HepG2 (cell line): ENCODE measurements around the gene ASXL3. TPM values are rescaled to one million over a fixed set of nuclear protein-coding genes. Genes with fewer than 3 reads are reported as not detected.

ENCODE experiments used
- ATAC-seq: fragments of 200-7000 bp; cut with Tn5 transposase; 3 replicates; pipeline ENCODE4 v1.9.1; 2020; ENCODE audit warnings: mild to moderate bottlenecking, moderate library complexity
- BruUV-seq: library from RNA; stranded (reverse); fragments of 400-500 nt; replicated peaks from 2 replicates; lab custom pipeline; 2021; lab: Mats Ljungman, UMichigan
- CTCF ChIA-PET: fragments of 300-600 bp; formaldehyde crosslinking; extraction: SDS; loops from one replicate; lab custom pipeline; 2021; ENCODE audit warnings: low total read pairs, inconsistent platforms, low intra/inter-chr PET ratio; lab: Yijun Ruan, JAX
- POLR2A ChIA-PET: fragments of 350-600 bp; sonication (Branson Sonifier 250); formaldehyde crosslinking; loops from one replicate; lab custom pipeline; 2020; ENCODE audit warnings: antibody characterized with exemption, inconsistent platforms; lab: Yijun Ruan, JAX
- DNase-seq: peaks from one replicate; pipeline ENCODE4 v3.0.0-alpha.2; 2015; ENCODE audit warnings: low spot score
- FAIRE-seq: peaks from 3 replicates; lab custom pipeline; 2011; peaks lifted over from hg19 to GRCh38; lab: Jason Lieb, UNC
- H2AFZ ChIP-seq: one replicate; pipeline ENCODE4 v1.6.1; 2011; ENCODE audit warnings: low read length, inconsistent platforms
- H3K27ac ChIP-seq: fragments of 300-600 bp; 3 replicates; pipeline ENCODE4 v1.8.0; 2011; ENCODE audit warnings: mixed run types, mild to moderate bottlenecking, mixed read lengths, low read length, inconsistent platforms; ENCODE audit not compliant: insufficient read depth; ENCODE audit errors: extremely low read length
- H3K27me3 ChIP-seq, 2 experiments: fragments of 200-600 bp in 1 of 2; 2 replicates in 1 of 2; 3 replicates in 1 of 2; pipeline versions ENCODE4 v1.6.0 to v1.8.0; 2011; ENCODE audit warnings: low read length in 2 of 2, mild to moderate bottlenecking in 2 of 2, moderate library complexity in 2 of 2, inconsistent platforms in 1 of 2; ENCODE audit not compliant: insufficient read depth in 2 of 2, control insufficient read depth in 1 of 2
- H3K36me3 ChIP-seq, 2 experiments: fragments of 200-600 bp in 1 of 2; replicated peaks in 1 of 2; 2 replicates in 1 of 2; 3 replicates in 1 of 2; pipeline versions ENCODE4 v1.5.1 to v1.8.0; 2011; ENCODE audit warnings: low read length in 2 of 2, inconsistent platforms in 1 of 2; ENCODE audit not compliant: insufficient read depth in 2 of 2, control insufficient read depth in 1 of 2
- H3K4me1 ChIP-seq: 2 replicates; pipeline ENCODE4 v1.5.1; 2012; ENCODE audit warnings: low read length, inconsistent platforms; ENCODE audit not compliant: insufficient read depth
- H3K4me2 ChIP-seq: 2 replicates; pipeline ENCODE4 v1.6.0; 2011; ENCODE audit warnings: low read depth, low read length, inconsistent platforms
- H3K4me3 ChIP-seq, 3 experiments: fragments of 200-600 bp in 1 of 3; sonication (generic), shearing (Covaris generic) in 1 of 3; replicated peaks in 1 of 3; 2 replicates each; pipeline ENCODE4 v1.5.1; 2011 to 2016; ENCODE audit warnings: low read length in 3 of 3, inconsistent platforms in 2 of 3, low read depth in 2 of 3, mild to moderate bottlenecking in 2 of 3, control low read depth in 1 of 3, mixed read lengths in 1 of 3; ENCODE audit not compliant: insufficient read depth in 1 of 3
- H3K79me2 ChIP-seq: one replicate; pipeline ENCODE4 v1.6.1; 2011; ENCODE audit warnings: low read length, inconsistent platforms; ENCODE audit not compliant: insufficient read depth
- H3K9ac ChIP-seq: 2 replicates; pipeline ENCODE4 v1.6.0; 2011; ENCODE audit warnings: mild to moderate bottlenecking, low read depth, low read length, inconsistent platforms; ENCODE audit not compliant: insufficient read depth
- H3K9me3 ChIP-seq: 2 replicates; pipeline ENCODE4 v1.5.1; 2012; ENCODE audit warnings: mild to moderate bottlenecking, low read length
- H4K20me1 ChIP-seq: 2 replicates; pipeline ENCODE4 v1.6.0; 2011; ENCODE audit warnings: inconsistent platforms, mild to moderate bottlenecking, low read length, moderate library complexity; ENCODE audit not compliant: insufficient read depth
- ARNT ChIP-seq: fragments of 450-650 bp; IDR thresholded peaks from 2 replicates; pipeline ENCODE4 v1.6.1; 2017
- ATF2 ChIP-seq: sonication (generic); formaldehyde crosslinking; IDR thresholded peaks from 2 replicates; pipeline ENCODE4 v1.4.0; 2020; ENCODE audit warnings: missing genetic modification reagents
- NR2F6 ChIP-seq, 2 experiments: IDR thresholded peaks; 2 replicates each; pipeline ENCODE4 v1.6.1; 2016; ENCODE audit warnings: antibody characterized with exemption in 1 of 2, mild to moderate bottlenecking in 1 of 2
- TCF12 ChIP-seq, 2 experiments: fragments of 450-650 bp in 1 of 2; sonication (generic) in 1 of 2; formaldehyde crosslinking in 1 of 2; IDR thresholded peaks; 2 replicates each; pipeline versions ENCODE4 v1.6.1 to v1.8.0; 2017 to 2022; ENCODE audit warnings: antibody characterized with exemption in 1 of 2, mild to moderate bottlenecking in 1 of 2, missing genetic modification reagents in 1 of 2, moderate library complexity in 1 of 2
- TEF ChIP-seq: sonication (generic); formaldehyde crosslinking; IDR thresholded peaks from 2 replicates; pipeline ENCODE4 v1.5.0; 2020; ENCODE audit warnings: missing genetic modification reagents
- YY1 ChIP-seq: IDR thresholded peaks from 2 replicates; pipeline ENCODE4 v1.6.1; 2011; ENCODE audit warnings: low read length, low read depth, moderate library complexity, mild to moderate bottlenecking; ENCODE audit not compliant: insufficient read depth, insufficient replicate concordance
- ZFYVE20 ChIP-seq: sonication (generic); formaldehyde crosslinking; IDR thresholded peaks from 2 replicates; pipeline ENCODE4 v1.8.0; 2023; ENCODE audit warnings: low read depth, mild to moderate bottlenecking, moderate library complexity, missing genetic modification reagents, borderline replicate concordance
- ZNF230 ChIP-seq: sonication (generic); formaldehyde crosslinking; IDR thresholded peaks from 2 replicates; pipeline ENCODE4 v1.4.0; 2020; ENCODE audit warnings: mild to moderate bottlenecking, missing genetic modification reagents
- ZNF577 ChIP-seq: sonication (generic); formaldehyde crosslinking; IDR thresholded peaks from 2 replicates; pipeline ENCODE4 v1.4.0; 2020; ENCODE audit warnings: mild to moderate bottlenecking, low read depth, missing genetic modification reagents, borderline replicate concordance
- ZNF737 ChIP-seq: sonication (generic); formaldehyde crosslinking; IDR thresholded peaks from 2 replicates; pipeline ENCODE4 v1.5.0; 2020; ENCODE audit warnings: missing genetic modification reagents, mild to moderate bottlenecking, borderline replicate concordance
- WGBS: methylation state at CpG from one replicate; pipeline ENCODE4 v1.1.6; 2017; ENCODE audit warnings: low lambda C conversion rate; 5-methylcytosine and 5-hydroxymethylcytosine counted together
- in situ Hi-C: cut with HindIII; loops from 2 replicates; pipeline ENCODE4 v1.10.0; 2017; ENCODE audit warnings: low pct_unique_long_range_greater_than_20kb; ENCODE audit not compliant: extremely low pct_ligation_motif_present
- intact Hi-C: fragments of 100-400 bp; cut with micrococcal nuclease; formaldehyde crosslinking; loops from one replicate; pipeline ENCODE4 v1.10.0; 2022; ENCODE audit not compliant: unreplicated experiment
- polyA plus RNA-seq, 8 experiments: library from polyadenylated mRNA; depleted of rRNA in 3 of 8; stranded (reverse) in 7 of 8; unstranded in 1 of 8; fragments of >200 nt; fragmentation: Illumina TruSeq in 4 of 8; extraction: Trizol in 4 of 8; gene quantifications; 2 replicates each; pipeline versions ENCODE4 v1.2.1 to v1.2.3, GENCODE V29; 2011 to 2016; ENCODE audit warnings: low read depth in 4 of 8, missing spikeins in 1 of 8, mixed read lengths in 1 of 8; ENCODE audit not compliant: insufficient read depth in 1 of 8
- total RNA-seq, 5 experiments: library from RNA; depleted of rRNA; stranded (reverse); fragments of >200 nt; fragmentation: Illumina TruSeq; extraction: Trizol; gene quantifications; 2 replicates each; pipeline ENCODE4 v1.2.3, GENCODE V29; 2016; ENCODE audit warnings: low read depth in 1 of 5
- TF ChIP-seq, protein P1 (sequence below), 2 experiments: sonication (generic) in 1 of 2; formaldehyde crosslinking in 1 of 2; IDR thresholded peaks; 2 replicates each; pipeline versions ENCODE4 v1.4.0 to v1.6.1; 2016 to 2020; ENCODE audit warnings: borderline replicate concordance in 1 of 2, low read depth in 1 of 2, mild to moderate bottlenecking in 1 of 2, missing genetic modification reagents in 1 of 2
- TF ChIP-seq, protein P2 (sequence below): IDR thresholded peaks from 2 replicates; pipeline ENCODE4 v1.6.1; 2012; ENCODE audit warnings: inconsistent platforms

The ASXL3 gene
- total and polyA plus RNA-seq, 2 of the 13 experiments (the other 11 are each of a cell fraction or from before 2014, with no cell fraction given): not detected

DNA sequence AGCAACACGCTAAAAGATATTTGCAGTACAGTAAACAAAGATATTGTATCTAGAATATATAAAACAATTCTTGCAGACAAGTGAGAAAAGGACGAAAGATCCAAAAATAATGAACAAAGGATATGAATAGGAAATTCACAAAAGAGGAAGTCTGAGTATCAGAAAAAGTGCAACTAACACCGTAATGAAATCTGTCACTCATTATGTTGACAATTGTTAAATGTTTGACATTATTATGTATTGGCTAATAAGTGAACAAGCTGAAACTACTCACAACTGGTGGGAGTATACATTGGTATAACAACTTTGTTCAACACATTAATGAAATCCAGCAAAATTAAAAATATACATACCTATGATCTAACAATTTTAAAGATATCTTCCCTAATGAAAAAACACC is 36.7 kb upstream of the ASXL3 start:
- DNase-seq (no peak), FAIRE-seq (no peak), ATAC-seq (no peak)
- Histone ChIP-seq H3K36me3 (no peaks in the 10 kb centered on the region), H2AFZ (no peak overlapping the region), H3K4me1 (no peaks in the 10 kb centered on the region), H3K27ac (no peak overlapping the region), H3K9ac (no peak overlapping the region), H4K20me1 (no peaks in the 10 kb centered on the region), H3K9me3 (no peaks in the 10 kb centered on the region), H3K4me2 (no peak overlapping the region), H3K27me3 (no peaks in the 10 kb centered on the region), H3K79me2 (no peaks in the 10 kb centered on the region), H3K4me3 (no peak overlapping the region)
- in situ Hi-C loops (no loop called here), intact Hi-C loops (no loop called here)
- CTCF ChIA-PET: no interaction called here
- WGBS: 2% methylated on average over 3 of the region's 3 CpGs
- POLR2A ChIA-PET: no interaction called here
- TF ChIP-seq ATF2 (no peak), ZNF577 (no peak), ZNF737 (CRISPR knock-in tag) (no peak), ARNT (no peak)
- BruUV-seq: no TSS peak

GRCh38 chr18:33556846-33557245 is 21.2 kb upstream of the ASXL3 start:
- DNase-seq: no peak
- H4K20me1 ChIP-seq: no peaks in the 10 kb centered on the region
- no peak overlapping the region for H3K27ac ChIP-seq
- H3K4me3 ChIP-seq: no peak overlapping the region
- H3K36me3 ChIP-seq: no peaks in the 10 kb centered on the region
- POLR2A ChIA-PET: no interaction called here
- H3K79me2 ChIP-seq: no peaks in the 10 kb centered on the region
- H3K4me1 ChIP-seq: no peaks in the 10 kb centered on the region
- WGBS: 4% methylated on average over 2 of the region's 2 CpGs
- intact Hi-C loops: no loop called here
- no peaks in the 10 kb centered on the region for H3K9me3 ChIP-seq
- BruUV-seq: no TSS peak
- CTCF ChIA-PET: no interaction called here
- no peak overlapping the region for H3K4me2 ChIP-seq
- H2AFZ ChIP-seq: no peak overlapping the region
- in situ Hi-C loops: no loop called here
- no peak for FAIRE-seq
- H3K9ac ChIP-seq: no peak overlapping the region
- ATAC-seq: no peak
- H3K27me3 ChIP-seq: no peaks in the 10 kb centered on the region; a peak in 1 of 5 replicates
- TF ChIP-seq, protein P1, sequence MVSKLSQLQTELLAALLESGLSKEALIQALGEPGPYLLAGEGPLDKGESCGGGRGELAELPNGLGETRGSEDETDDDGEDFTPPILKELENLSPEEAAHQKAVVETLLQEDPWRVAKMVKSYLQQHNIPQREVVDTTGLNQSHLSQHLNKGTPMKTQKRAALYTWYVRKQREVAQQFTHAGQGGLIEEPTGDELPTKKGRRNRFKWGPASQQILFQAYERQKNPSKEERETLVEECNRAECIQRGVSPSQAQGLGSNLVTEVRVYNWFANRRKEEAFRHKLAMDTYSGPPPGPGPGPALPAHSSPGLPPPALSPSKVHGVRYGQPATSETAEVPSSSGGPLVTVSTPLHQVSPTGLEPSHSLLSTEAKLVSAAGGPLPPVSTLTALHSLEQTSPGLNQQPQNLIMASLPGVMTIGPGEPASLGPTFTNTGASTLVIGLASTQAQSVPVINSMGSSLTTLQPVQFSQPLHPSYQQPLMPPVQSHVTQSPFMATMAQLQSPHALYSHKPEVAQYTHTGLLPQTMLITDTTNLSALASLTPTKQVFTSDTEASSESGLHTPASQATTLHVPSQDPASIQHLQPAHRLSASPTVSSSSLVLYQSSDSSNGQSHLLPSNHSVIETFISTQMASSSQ (IDR thresholded peaks at IDR 0.05; ENCODE audit: low read depth): no peak
- TF ChIP-seq, protein P1 (CRISPR knock-in tag; IDR thresholded peaks at IDR 0.05; ENCODE audit: borderline replicate concordance): no peak
- TF ChIP-seq TEF (no peak), TCF12 (IDR thresholded peaks at IDR 0.05) (no peak), TCF12 (CRISPR knock-in tag; IDR thresholded peaks at IDR 0.05) (no peak), NR2F6 (IDR thresholded peaks at IDR 0.05) (no peak), NR2F6 (CRISPR knock-in tag; IDR thresholded peaks at IDR 0.05) (no peak), ZFYVE20 (no peak), YY1 (no peak), ZNF230 (CRISPR knock-in tag) (no peak)
- TF ChIP-seq, protein P2, sequence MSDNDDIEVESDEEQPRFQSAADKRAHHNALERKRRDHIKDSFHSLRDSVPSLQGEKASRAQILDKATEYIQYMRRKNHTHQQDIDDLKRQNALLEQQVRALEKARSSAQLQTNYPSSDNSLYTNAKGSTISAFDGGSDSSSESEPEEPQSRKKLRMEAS: no peak
